ENCODE data around the gene ZNF408. TPM values are rescaled to one million over a fixed set of nuclear protein-coding genes. Genes with fewer than 3 reads are reported as not detected.

ZNF408 gene
- total RNA-seq, 1 donor from 2014 or later = 4.2 TPM

DNA sequence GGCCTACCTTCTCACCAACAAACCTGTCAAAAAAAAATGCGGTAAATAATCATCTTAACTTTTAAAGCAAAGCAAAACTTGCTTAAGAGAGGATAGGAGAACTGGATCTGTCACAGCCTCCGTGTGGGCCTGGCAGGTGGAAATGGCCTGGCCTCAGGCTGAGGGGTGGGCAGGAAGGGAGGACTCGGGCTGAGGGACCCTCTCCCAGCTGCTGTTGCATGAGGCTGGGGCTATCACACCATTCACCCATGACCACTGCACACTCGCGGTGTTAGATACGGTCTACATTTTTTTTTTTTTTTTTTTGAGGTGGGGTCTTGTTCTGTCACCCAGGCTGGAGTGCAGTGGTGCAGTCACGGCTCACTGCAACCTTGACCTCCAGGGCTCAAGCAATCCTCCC lies 24.9 kb upstream of the ZNF408 start:
- no peak for DNase-seq (ENCODE audit: low read depth in 2 of 2)

DNA sequence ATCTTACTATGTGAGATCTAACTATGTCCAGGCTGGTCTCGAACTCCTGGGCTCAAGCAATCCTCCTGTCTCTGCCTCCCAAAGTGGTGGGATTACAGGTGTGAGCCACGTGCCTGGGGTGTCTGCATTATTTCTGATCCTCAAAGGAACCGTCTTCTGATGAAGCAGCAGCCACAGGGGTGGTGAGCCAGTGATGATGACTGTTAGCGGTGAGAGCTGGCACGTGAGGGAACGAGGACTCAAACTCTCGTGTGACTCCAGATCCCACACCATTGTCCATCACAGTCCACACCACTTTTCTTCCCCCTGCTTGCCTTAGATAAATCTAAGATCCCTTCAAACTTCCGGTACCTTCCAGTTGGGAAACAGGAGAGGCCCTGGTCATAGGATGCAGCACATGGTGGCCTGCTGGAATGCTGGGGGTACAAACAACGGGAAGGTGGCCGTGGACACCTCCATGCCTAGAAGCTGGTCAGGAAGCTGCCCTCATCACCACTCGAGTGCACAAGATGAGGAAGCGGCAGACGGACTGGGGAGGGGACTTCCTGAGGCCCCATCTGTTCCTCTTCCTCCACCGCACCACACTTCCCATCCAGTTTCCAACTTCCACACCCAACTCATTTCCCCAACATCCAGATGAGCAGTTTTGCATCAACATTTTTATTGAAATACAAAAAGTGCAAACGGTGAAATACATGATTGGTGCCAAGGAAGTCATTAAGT lies 24.2 kb upstream of the ZNF408 start:
- DNase-seq (ENCODE audit: low read depth in 2 of 2) = no peak

DNA sequence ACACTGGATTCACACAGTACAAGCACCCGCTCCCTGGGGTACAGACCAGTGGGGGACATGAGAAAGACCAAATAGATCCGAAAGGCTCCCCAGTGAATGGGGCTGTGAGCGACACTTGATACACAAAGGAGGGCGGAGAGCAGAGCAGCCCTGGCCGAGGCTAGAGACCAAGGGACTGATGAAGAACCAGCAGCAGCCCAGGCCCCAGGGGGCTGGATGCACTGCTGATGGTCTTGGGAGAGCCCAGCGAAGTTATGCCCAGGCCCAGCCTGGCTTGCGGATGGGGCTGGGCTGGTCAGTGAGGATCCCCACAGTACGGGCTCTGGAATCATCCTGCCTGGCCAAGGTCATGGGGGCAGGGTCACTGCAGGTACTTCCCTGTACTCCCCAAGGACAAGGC lies 23.7 kb upstream of the ZNF408 start:
- DNase-seq (ENCODE audit: low read depth in 2 of 2) = no peak

DNA sequence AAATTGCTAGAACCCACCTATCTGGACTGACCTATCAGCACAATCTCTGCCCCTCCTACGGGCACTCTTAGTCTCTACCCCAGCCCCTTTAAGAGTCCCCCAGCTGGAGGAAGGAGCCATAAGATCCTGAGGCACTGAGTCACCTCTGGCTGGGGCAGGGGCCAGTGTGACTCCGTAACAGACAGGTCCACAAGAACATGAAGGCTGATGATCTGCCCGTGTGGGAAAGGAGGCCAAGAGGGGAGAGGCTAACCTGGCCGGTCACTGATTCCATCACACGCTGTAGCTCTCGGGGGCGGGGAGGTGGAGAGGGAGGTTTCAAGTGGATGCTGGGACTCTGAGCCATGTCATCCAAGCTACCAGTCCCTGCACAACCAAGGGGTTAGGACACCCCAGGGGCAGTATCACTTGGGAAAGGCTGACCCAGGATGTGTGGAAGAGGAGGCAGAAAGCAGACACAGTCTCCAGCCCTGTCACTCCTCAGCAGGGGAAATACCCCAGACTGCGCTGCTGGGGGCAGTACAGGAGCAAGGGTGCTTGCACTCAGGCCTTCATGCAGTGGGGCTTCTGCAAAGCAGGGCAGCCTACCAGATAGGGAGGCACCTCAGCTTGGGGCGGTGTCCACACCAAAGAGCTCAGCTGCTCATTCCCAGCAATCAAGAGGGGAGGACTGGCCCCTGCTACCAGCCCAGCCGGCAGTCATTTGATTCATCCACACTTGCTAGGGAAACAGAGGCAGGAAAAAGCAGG lies 22.7 kb upstream of the ZNF408 start:
- DNase-seq (ENCODE audit: low read depth in 2 of 2) = no peak

DNA sequence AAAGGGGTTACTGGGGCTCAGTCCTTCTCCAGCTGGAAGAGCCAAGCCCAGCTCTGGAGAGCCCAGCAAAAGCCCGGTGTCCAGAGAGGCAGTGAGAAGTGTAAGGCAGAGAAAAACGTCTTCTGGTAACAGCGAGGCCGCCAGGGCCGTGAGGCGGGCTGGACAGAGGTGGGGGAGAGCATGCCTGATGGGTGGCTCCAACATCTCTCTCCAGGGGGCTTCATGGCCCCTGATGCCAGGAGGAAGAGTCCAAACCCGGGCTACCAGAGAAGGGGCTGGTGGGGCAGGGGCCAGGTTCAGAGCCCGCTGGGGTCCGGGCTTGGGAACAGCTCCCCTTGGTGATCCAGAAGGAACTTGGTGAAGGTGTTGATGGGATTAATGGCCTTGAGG lies 22.1 kb upstream of the ZNF408 start:
- no peak for DNase-seq (ENCODE audit: low read depth in 2 of 2)

DNA sequence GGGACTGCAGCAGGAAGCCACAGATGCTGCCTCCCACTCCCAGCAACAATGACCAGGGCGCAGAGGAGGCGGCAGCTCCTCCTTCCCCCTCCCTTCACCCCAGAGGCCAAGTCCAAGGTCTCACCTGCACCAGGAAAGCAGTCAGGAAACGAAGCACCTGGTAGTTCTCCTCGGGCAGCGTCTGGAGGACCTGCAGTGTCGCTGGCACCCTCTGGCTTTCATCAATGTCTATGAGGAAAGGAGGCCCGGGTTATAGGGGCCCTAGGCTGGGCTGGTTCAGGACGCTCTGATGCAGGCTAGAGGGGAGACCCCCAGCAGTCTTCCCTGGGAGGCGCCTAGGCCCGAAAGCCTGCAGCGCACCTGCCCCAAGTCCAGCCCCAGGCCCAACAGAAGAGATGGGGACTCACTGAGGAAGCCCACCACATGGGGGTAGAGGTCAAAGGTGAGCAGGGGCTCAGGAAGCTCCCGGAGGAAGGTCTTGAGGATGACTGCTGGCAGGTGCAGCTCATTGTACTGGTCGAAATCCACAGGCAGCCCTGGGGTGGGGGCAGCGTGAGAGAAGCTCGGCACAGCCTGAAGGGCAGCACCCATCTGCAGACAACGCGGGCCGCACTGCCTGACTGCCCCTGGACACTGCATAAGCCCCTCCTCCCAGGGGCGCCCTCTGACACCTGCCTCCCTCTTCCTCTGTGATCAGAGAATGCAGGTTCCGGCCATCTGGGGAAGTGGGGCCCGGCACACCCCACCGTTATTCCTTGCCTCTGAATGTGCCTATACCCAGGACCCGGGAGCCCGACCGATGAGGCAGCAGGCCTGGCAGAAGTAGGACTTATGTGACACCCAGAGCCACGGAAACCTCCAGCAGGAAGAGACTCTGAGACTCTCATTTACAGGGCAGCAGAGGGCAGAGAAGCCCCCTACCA lies 21.3 kb upstream of the ZNF408 start:
- DNase-seq (ENCODE audit: low read depth in 2 of 2) = no peak

DNA sequence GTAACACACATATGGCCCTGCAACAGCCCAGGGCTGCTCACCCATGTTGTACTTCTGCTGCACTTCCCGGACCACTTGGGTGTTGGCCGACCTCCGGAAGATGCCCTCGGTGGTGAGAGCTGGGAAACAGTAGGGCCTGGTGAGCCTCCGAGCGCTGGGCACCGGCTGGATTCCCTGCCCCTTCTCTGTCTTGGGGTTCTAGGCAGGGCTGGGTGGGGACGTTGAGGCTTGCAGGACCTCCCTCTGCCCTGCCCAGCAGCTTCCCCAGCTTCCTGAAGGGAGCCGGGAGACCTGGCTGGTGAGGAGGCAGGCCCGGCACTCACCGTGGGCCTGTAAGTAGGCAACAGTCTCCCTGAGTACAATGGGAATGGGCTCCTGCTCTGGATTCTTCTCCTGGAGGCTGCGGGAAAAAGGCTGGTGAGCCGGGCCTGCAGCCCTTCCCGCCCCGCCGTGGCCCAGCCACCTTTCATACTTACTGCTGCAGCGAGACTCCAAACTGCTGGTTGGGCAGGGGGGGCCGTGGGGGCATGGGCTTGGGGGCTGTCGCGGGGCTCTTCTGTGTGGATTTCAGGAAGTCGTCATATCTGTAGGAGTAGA lies 20.6 kb upstream of the ZNF408 start:
- DNase-seq (ENCODE audit: low read depth in 2 of 2) = no peak

DNA sequence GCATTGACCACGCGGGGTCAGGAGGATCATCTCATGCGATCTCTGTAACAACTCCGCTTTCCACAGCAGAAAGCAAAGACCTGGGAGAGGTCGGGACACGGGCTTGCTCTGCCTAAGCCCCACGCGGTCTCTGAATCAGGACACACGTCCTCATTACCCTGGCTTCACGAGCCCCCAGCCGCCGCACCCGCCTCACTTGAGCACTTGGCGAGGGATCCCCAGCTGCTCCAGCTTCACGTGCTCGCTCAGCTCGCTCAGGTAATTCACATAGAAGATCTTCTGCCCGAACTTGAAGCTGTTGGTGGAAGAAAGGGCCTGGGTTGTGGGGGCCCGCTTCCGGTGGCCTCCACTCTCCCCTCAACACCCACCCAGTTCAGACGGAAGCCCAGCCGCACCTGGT lies 20.0 kb upstream of the ZNF408 start:
- DNase-seq (ENCODE audit: low read depth in 2 of 2) = no peak

DNA sequence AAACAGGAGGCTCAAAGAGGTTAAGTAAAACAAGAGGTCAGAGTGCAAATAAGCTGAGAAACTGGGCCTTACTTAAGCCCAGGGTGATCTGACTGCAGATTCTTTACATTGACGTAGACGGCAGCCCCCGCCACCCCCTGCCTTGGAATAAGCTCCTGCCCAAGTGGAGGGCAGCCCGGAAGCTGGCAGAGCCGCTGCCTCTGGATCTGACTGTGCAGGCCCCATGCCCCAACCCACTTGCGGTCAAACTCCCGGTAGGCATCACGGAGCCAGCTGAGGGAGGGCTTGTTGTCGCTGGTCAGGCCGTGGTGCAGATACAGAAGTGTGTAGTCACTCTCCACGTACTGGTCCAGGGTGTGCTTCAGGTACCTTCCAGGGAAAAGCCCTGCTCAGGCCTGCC lies 19.0 kb upstream of the ZNF408 start:
- DNase-seq (ENCODE audit: low read depth in 2 of 2) = no peak

DNA sequence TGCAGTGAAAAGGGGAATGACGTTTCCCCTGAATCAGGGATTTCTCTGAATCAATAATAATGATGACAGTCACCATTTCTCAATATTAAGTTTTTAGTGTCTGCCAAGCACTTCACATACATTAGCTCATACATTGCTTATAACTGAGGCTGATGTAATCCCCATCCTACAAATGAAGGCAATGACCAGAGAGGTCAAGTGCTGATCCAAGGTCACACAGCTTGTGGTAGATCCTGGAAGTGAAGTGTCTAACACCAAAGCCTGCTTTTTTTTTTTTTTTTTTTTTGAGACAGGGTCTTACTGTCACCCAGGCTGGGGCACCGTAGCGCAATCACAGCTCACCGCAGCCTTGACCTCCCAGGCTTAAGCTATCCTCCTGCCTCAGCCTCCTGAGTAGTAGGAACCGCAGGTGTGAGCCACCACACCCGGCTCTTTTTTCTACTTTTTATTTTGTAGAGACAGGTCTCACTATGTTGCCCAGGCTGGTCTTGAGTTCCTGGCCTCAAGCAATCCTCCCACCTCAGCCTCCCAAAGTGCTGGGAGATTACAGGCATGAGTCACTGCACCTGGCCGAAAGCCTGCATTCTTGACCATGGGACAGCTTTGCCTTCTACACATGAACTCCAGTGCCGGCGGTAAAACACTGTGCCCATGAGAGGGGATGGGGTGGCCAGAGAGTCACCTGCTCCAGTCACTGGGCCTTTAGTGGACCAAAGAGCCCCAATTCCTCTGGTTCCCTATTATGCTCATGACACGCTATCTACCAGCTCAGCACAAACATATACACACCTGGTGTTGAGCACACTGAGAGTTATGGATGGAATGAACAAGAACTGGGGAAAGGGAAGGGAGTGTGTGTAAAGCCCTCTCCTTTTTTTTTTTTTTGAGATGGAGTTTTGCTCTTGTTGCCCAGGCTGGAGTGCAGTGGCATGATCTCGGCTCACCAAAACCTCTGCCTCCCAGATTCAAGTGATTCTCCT lies 17.8 kb upstream of the ZNF408 start:
- no peak for DNase-seq (ENCODE audit: low read depth in 2 of 2)

DNA sequence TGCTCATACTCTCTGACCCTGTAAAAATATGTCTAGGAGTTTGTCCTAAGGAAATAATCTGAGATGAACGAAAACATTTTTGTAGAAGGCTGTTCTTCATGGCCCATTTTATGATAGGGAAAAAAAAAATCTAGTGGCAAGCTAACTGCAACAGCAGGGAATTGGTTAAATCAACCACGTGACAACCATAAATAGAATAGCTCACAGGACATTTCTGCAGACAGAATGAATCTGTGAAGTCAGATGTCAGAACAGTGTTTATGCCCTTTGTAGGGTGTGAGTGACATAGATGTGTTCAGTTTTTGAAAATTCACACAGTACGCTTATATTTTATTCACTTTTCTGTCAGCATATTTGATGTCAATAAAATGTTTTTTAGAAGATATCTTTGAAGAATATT lies 16.5 kb upstream of the ZNF408 start:
- no peak for DNase-seq (ENCODE audit: low read depth in 2 of 2)

DNA sequence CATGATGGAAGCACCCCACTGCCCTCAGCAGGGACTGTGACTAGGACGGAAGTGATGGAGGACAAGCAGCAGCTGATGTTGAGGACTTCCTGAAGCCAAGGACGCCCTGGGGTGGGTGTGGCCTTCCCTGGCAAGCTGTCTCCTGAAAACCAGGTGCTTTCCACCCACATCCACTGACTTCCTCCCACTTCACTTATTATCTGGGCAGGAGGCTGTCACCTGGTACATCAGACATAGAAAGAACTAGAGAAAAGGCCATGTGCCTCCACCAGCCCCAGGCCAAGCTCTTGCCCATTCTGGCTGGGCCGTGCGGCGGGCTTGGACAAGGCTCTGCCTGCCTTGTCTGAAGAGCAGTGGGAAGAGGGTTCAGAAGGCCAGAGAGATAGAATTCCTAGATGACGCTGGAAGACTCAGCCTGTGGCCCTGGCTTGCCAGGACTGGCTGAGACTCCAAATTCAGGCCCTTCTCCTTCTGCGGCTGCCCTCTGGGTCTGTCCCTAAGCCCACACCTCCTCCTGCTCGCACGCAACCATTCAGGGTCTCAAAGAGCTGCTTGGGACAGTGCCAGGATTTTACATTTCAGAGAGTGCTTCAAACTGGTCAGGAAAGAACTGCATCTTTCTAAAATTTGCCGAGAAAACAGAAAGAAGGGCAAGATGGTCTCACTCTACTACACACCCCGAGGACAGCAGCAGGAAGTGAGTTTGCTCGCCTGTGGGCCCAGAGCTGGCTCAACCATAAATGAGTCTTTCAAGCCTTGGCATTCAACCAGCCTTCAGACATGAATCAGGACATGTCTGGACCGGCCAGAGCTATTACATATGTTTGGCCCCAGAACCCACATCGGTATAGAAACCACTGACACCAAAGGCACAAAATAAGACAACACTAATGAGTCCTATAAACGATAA lies 13.7 kb upstream of the ZNF408 start:
- peak in 1 of 2 donors; percentile 65 for DNase-seq (ENCODE audit: low read depth in 2 of 2)

DNA sequence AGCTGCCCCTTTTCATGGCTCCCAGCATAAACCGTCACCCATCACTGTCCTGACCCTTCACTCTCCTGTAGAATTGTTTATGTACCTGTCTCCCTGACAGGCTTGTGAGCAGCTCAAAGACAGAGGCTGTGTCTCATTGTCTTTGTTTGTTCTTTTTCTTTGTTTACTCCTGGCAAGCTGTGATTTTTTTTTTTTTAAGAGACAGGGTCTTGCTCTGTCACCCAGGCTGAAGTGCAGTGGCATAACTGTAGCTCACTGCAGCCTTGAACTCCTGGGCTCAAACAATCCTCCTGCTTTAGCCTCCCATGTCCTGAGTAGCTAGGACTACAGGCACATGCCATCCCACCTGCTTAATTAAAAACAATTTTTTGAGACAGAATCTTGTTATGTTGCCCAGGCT lies 10.1 kb upstream of the ZNF408 start:
- DNase-seq (ENCODE audit: low read depth in 2 of 2) = no peak

DNA sequence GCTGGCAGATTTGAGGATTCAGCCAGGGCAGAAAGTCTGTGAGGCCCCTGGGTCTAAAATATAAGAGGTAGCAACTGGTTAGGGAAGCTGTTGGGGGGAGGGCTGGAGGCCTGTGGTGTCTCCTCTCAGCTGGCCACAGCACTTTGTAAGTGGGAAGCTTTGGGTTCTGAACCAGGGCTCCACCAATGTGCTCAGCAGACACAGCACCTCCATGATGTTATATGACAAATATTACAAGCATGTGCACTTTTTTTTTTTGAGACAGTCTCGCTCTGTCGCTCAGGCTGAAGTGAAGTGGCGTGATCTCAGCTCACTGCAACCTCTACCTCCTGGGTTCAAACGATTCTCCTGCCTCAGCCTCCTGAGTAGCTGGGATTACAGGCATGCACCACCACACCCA lies 8.4 kb upstream of the ZNF408 start:
- DNase-seq (ENCODE audit: low read depth in 2 of 2) = no peak

DNA sequence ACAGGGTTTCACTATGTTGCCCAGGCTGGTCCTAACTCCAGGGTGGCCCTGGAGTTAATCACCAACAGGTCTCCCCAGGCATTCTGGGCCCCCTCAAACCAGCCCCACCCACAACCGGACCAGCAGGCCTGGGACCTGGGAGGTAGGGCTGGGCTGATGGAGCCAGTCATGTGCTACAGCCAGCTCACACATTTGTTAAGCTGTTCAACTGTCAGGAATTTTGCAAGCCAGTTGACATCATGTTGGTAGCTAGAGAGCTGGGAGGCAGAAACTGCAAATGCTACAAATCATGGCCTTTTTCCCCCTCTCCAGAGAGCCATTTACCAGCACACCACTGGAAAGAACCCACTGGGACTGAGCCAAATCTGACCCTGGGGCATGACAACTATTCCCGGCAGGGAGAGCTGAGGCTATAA lies 7.2 kb upstream of the ZNF408 start:
- no peak for DNase-seq (ENCODE audit: low read depth in 2 of 2)

DNA sequence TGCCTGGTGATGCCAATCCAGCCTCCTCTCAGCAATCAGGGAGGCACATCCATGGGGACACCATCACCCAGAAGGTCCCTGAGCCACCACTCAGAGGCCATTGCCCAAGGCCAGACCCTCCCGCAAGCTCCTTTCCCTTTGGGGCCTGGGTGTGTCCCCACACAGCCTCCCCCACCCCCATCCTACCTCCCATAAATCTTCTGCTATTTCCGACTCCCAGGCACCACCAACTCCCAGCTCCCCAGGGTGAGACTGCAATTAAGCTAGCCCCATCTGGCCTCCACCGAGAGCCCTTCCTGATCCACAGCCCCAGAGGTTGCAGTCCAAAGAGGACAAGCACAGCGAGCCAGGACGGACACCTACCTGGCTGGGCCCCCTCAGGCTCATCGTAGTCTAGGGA lies 6.8 kb upstream of the ZNF408 start:
- DNase-seq (ENCODE audit: low read depth in 2 of 2) = no peak

DNA sequence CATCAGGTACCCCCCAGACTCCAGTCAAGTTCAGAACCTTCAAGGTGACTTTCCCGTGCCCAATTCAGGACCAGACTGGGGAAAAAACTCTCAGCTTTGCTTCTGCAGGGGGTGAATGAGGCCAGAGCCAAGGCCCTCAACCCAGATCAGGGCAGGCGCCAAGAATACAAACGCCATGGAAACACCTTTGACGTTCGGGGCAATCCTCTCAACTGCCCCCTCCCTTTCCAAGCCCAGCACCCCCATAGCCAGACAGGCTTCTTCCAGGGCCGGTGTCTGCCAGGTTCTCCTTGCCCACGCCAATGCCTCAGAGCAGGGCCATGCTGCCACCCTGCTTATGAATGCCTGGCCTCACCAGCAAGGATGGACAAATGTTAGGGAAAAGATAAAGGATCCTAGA lies 6.2 kb upstream of the ZNF408 start:
- DNase-seq (ENCODE audit: low read depth in 2 of 2) = no peak

DNA sequence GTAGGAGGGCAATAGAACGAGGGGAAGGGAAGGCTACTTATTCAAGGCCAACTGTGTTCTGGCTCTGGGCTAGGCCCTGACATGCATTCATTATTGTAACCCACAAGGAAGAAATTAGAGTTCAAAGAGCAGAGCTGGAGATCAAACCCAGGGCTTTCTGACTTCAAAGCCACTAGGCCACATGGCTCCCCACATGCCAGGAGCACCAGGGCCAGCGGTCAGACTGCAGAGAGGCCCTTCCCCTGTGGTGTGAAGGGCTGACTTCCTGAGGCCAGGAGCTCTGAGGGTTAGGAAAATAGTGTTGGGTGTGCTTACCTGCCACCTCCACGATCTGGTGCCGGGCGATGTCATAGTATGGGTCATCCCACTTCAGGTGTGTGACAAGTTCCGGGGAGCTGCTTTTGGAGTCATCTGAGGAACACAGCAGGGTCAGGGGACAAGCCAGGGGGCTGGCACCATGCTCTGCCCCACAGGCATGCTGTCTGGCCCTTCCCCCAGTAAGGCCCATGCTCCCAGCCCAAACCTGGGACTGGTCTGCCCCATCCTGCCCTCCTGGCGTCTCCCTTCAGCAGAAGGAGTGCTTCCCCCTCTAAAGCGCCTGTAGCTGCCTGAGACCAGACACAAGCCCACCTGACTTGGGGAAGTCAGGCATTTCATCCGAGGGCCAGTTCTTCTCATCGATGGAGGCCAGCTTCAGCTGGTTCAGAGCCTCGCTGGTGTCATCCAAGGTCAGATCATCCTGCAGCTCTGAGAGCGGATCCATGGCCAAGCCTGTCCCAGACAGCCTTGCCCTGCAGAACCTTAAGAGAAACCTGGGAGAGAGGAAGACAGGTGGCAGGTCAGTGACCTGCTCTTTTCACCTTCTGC lies 5.3 kb upstream of the ZNF408 start:
- DNase-seq (ENCODE audit: low read depth in 2 of 2) = no peak

DNA sequence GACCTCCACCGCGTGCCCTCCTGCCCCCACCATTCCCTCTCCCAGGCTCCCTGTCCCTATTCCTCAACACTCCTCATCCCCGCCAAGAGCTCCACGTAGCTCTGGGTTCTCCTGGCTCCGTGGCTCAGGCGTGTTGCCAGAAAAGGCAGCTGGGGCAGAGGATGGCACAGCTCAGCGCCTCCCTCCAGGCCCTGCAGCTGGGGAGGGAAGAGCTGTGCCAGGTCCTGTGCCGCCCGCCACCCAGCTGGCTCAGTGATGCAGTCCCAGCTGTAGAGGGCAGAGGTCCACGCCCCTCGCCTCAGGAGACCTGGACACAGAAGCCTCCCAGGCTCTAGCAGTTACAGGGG lies 4.6 kb upstream of the ZNF408 start:
- no peak for DNase-seq (ENCODE audit: low read depth in 2 of 2)

Data from lung microvascular endothelial cell (primary cell).